PC-9 (cell line): Measurements from ENCODE around the gene MEIS2. TPM values are rescaled to one million over a fixed set of nuclear protein-coding genes. Genes with fewer than 3 reads are reported as not detected.

Experiments used
- BruUV-seq: library from RNA; stranded (reverse); fragments of 400-500 nt; replicated peaks from 2 replicates; lab custom pipeline; 2021; lab: Mats Ljungman, UMichigan
- CTCF ChIA-PET: fragments of 300-600 bp; sonication (Branson Sonifier 250); formaldehyde crosslinking; loops from one replicate; lab custom pipeline; 2022; ENCODE audit warnings: antibody characterized with exemption; lab: Charles Lee
- POLR2A ChIA-PET: fragments of 300-600 bp; sonication (Branson Sonifier 250); formaldehyde crosslinking; loops from one replicate; lab custom pipeline; 2022; ENCODE audit warnings: antibody characterized with exemption; ENCODE audit not compliant: unreplicated experiment; lab: Charles Lee
- DNase-seq, 2 experiments: peaks; one replicate each; pipeline versions ENCODE4 v3.0.0 to v3.0.0-alpha.2; 2015 to 2022; ENCODE audit warnings: mixed read lengths in 1 of 2
- H2AFZ ChIP-seq: fragments of 200-600 bp; sonication (generic); 2 replicates; pipeline ENCODE4 v1.8.1; 2017; ENCODE audit warnings: antibody characterized with exemption
- H3F3A ChIP-seq: fragments of 200-600 bp; sonication (generic); 2 replicates; pipeline ENCODE4 v1.8.1; 2017; ENCODE audit warnings: antibody characterized with exemption, mild to moderate bottlenecking, low read depth; ENCODE audit not compliant: insufficient read depth
- H3K27ac ChIP-seq: fragments of 200-600 bp; sonication (generic); 2 replicates; pipeline ENCODE4 v1.6.1; 2016; ENCODE audit warnings: mixed run types
- H3K27me3 ChIP-seq: fragments of 200-600 bp; sonication (generic); 2 replicates; pipeline ENCODE4 v1.6.1; 2016; ENCODE audit warnings: low read depth, mixed run types; ENCODE audit not compliant: insufficient read depth
- H3K36me3 ChIP-seq: fragments of 200-600 bp; sonication (generic); 2 replicates; pipeline ENCODE4 v1.6.1; 2016; ENCODE audit warnings: low read depth, mixed run types
- H3K4me1 ChIP-seq: fragments of 200-600 bp; sonication (generic); replicated peaks from 2 replicates; pipeline ENCODE4 v1.6.1; 2016; ENCODE audit warnings: mixed run types; ENCODE audit not compliant: insufficient read depth
- H3K4me2 ChIP-seq: fragments of 200-600 bp; sonication (generic); 2 replicates; pipeline ENCODE4 v1.6.1; 2017; ENCODE audit warnings: mixed run types
- H3K4me3 ChIP-seq: fragments of 200-600 bp; sonication (generic); 2 replicates; pipeline ENCODE4 v1.6.1; 2016; ENCODE audit warnings: mixed run types
- H3K79me2 ChIP-seq: fragments of 200-600 bp; sonication (generic); 2 replicates; pipeline ENCODE4 v1.6.1; 2017; ENCODE audit warnings: low read depth, mixed run types
- H3K9me2 ChIP-seq: fragments of 200-600 bp; sonication (generic); 2 replicates; pipeline ENCODE4 v1.8.1; 2017; ENCODE audit warnings: mild to moderate bottlenecking; ENCODE audit not compliant: insufficient read depth
- H3K9me3 ChIP-seq: fragments of 200-600 bp; sonication (generic); 2 replicates; pipeline ENCODE4 v1.8.1; 2016; ENCODE audit warnings: low read depth; ENCODE audit not compliant: insufficient read depth
- H4K20me1 ChIP-seq: fragments of 200-600 bp; sonication (generic); 2 replicates; pipeline ENCODE4 v1.8.1; 2017; ENCODE audit not compliant: insufficient read depth
- CTCF ChIP-seq: fragments of 200-600 bp; sonication (generic); conservative IDR thresholded peaks from 2 replicates; pipeline ENCODE4 v1.6.1; 2017; ENCODE audit warnings: mixed run types, antibody characterized with exemption, mild to moderate bottlenecking, moderate library complexity
- EZH2 ChIP-seq: fragments of 200-600 bp; sonication (generic); IDR thresholded peaks from 2 replicates; pipeline ENCODE4 v1.8.0; 2017; ENCODE audit warnings: antibody characterized with exemption, low read depth
- intact Hi-C: fragments of 100-400 bp; cut with micrococcal nuclease; formaldehyde crosslinking; loops from one replicate; pipeline ENCODE4 v1.10.0; 2022; ENCODE audit not compliant: unreplicated experiment
- total RNA-seq: library from RNA; stranded (reverse); gene quantifications from 2 replicates; pipeline ENCODE4 v1.2.3, GENCODE V29; 2021

Gene MEIS2
- total RNA-seq, 1 experiment from 2014 or later = 29.1 TPM

- Histone ChIP-seq H3K4me3 (no peak overlapping the region), H3K4me1 (no peaks in the 10 kb centered on the region)
- POLR2A ChIA-PET = no interaction called here
Observed at GRCh38 chr15:37075777-37076176, 24.6 kb downstream of the MEIS2 start.

GRCh38 chr15:37072181-37072580 is 28.2 kb downstream of the MEIS2 start:
- Histone ChIP-seq H3K9me3 (no peaks in the 10 kb centered on the region), H3K4me3 (no peak overlapping the region), H3K27me3 (no peaks in the 10 kb centered on the region), H3K4me2 (no peak overlapping the region), H2AFZ (no peak overlapping the region), H3K4me1 (no peaks in the 10 kb centered on the region), H3K9me2 (no peaks in the 10 kb centered on the region), H4K20me1 (no peaks in the 10 kb centered on the region), H3K79me2 (no peaks in the 10 kb centered on the region), H3F3A (no peaks in the 10 kb centered on the region), H3K27ac (no peak overlapping the region), H3K36me3 (peaks cover 14% of the 10 kb centered on the region; the same call in 1 of the 2 replicates)
- no peak for TF ChIP-seq CTCF
- no peak for TF ChIP-seq EZH2
- DNase-seq = no peak
- intact Hi-C loops = no loop called here
- ChIA-PET CTCF (no interaction called here), POLR2A (no interaction called here)
- BruUV-seq = no TSS peak

More at GRCh38 chr15:37075777-37076176, 24.6 kb downstream of the MEIS2 start:
- no peak overlapping the region for H3K27ac ChIP-seq
- no peak overlapping the region for H2AFZ ChIP-seq
- no peak overlapping the region for H3K4me2 ChIP-seq
- CTCF ChIA-PET = no interaction called here
- TF ChIP-seq EZH2 = no peak
- no peak for TF ChIP-seq CTCF
- H3K9me3 ChIP-seq = no peaks in the 10 kb centered on the region
- H3K79me2 ChIP-seq = no peaks in the 10 kb centered on the region
- H3K27me3 ChIP-seq = no peaks in the 10 kb centered on the region
- H3F3A ChIP-seq = no peaks in the 10 kb centered on the region
- no peaks in the 10 kb centered on the region for H4K20me1 ChIP-seq
- no peaks in the 10 kb centered on the region for H3K9me2 ChIP-seq
- intact Hi-C loops = no loop called here
- 0 out of 2 replicates have a peak, but pooled peaks cover 8% of the 10 kb centered on the region for H3K36me3 ChIP-seq
- no peak for DNase-seq
- BruUV-seq = no TSS peak

GRCh38 chr15:37071134-37071533 is 29.2 kb downstream of the MEIS2 start:
- TF ChIP-seq EZH2 = no peak
- CTCF ChIA-PET = no interaction called here
- Histone ChIP-seq H3K27me3 (no peaks in the 10 kb centered on the region), H3K36me3 (peaks cover 14% of the 10 kb centered on the region; the same call in 1 of the 2 replicates), H3F3A (no peaks in the 10 kb centered on the region), H3K27ac (no peak overlapping the region), H3K9me3 (no peaks in the 10 kb centered on the region), H3K4me1 (no peaks in the 10 kb centered on the region), H2AFZ (no peak overlapping the region), H3K4me3 (no peak overlapping the region), H3K79me2 (no peaks in the 10 kb centered on the region), H3K4me2 (no peak overlapping the region), H4K20me1 (no peaks in the 10 kb centered on the region), H3K9me2 (no peaks in the 10 kb centered on the region)
- POLR2A ChIA-PET = no interaction called here
- intact Hi-C loops = no loop called here
- no TSS peak for BruUV-seq
- DNase-seq = no peak

- Histone ChIP-seq H3K27me3 (no peaks in the 10 kb centered on the region), H4K20me1 (no peaks in the 10 kb centered on the region), H3K9me3 (no peaks in the 10 kb centered on the region), H3K4me1 (no peaks in the 10 kb centered on the region), H3K79me2 (no peaks in the 10 kb centered on the region), H3K4me3 (no peak overlapping the region), H2AFZ (no peak overlapping the region), H3K9me2 (no peaks in the 10 kb centered on the region), H3F3A (no peaks in the 10 kb centered on the region), H3K36me3 (peaks cover 14% of the 10 kb centered on the region; the same call in 1 of the 2 replicates), H3K27ac (no peak overlapping the region), H3K4me2 (no peak overlapping the region)
- no TSS peak for BruUV-seq
- ChIA-PET CTCF (no interaction called here), POLR2A (no interaction called here)
- intact Hi-C loops = no loop called here
- TF ChIP-seq EZH2 (no peak), CTCF (no peak)
- no peak for DNase-seq
Observed at GRCh38 chr15:37070686-37071085, 29.7 kb downstream of the MEIS2 start.
